NCI-H2196 (cell line): ENCODE measurements around the gene SCYGR5.
"Not testable (repeated sequence)": the region's sequence is repeated elsewhere in the genome, so short reads cannot be mapped to it uniquely, and the experiment has no call there.

Source experiments
- DNase-seq: peaks from one replicate; lab custom pipeline; 2025; ENCODE audit not compliant: unreplicated experiment; lab: John Stamatoyannopoulos, UW

The SCYGR5 gene

GRCh38 chr2:227671170-227671905 lies 4.7 kb downstream of the SCYGR5 start:
- no peak for DNase-seq

GRCh38 chr2:227673620-227674019 lies 7.0 kb downstream of the SCYGR5 start:
- not testable (repeated sequence) for DNase-seq

GRCh38 chr2:227674485-227674884 lies 7.9 kb downstream of the SCYGR5 start:
- DNase-seq = no peak

GRCh38 chr2:227677928-227678327 lies 11.3 kb downstream of the SCYGR5 start:
- no peak for DNase-seq

GRCh38 chr2:227684258-227684657 lies 17.7 kb downstream of the SCYGR5 start:
- DNase-seq = no peak

GRCh38 chr2:227687189-227687588 lies 20.6 kb downstream of the SCYGR5 start:
- DNase-seq = no peak

- no peak for DNase-seq
These were observed 30.5 kb downstream of the SCYGR5 start for GRCh38 chr2:227696990-227697679.

GRCh38 chr2:227701556-227701955 lies 35.0 kb downstream of the SCYGR5 start:
- DNase-seq = no peak

- DNase-seq = no peak
These were observed 36.7 kb downstream of the SCYGR5 start for GRCh38 chr2:227703280-227703732.

GRCh38 chr2:227703961-227704360 lies 37.4 kb downstream of the SCYGR5 start:
- no peak for DNase-seq

- DNase-seq = no peak
These were observed 40.3 kb downstream of the SCYGR5 start for GRCh38 chr2:227706859-227707258.

- no peak for DNase-seq
These were observed 40.8 kb downstream of the SCYGR5 start for GRCh38 chr2:227707390-227707789.

GRCh38 chr2:227710986-227711385 lies 44.4 kb downstream of the SCYGR5 start:
- DNase-seq = no peak

GRCh38 chr2:227713291-227713690 lies 46.7 kb downstream of the SCYGR5 start:
- DNase-seq = no peak

- no peak for DNase-seq
These were observed 49.9 kb downstream of the SCYGR5 start for GRCh38 chr2:227716501-227716900.
